ENCODE data around the gene HCFC1R1.

HCFC1R1 gene

DNA sequence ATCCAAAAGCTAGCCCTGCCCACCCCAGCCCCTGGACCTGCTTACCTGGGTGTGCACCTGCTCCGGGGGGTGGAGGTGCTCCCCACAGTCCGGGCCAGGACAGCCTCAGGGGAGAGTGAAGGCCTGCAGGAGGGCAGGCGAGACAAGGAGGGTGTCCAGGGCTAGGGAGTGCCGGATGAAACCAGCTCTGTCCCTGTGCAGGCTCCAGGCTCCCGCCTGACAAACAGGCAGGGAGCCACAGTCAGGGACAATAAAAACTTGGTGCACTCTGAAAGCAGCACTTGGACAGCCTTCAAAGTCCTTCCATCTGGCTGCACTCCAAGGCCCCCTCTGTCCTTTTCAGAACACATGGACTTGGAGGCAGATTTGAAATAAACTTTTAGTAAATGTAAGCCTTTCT is 50.6 kb downstream of the HCFC1R1 start:
- no peak for DNase-seq
